MM.1S (cell line): Measurements from ENCODE around the gene PSORS1C1.

Experiments
- EZH2phosphoT487 ChIP-seq: fragments of 300-600 bp; sonication (generic); IDR thresholded peaks from 2 replicates; pipeline ENCODE4 v1.6.1; 2018; ENCODE audit warnings: antibody characterized with exemption, low read length
- TF ChIP-seq, protein P1 (sequence below): fragments of 300-600 bp; sonication (generic); IDR thresholded peaks from 2 replicates; pipeline ENCODE4 v1.5.1; 2016; ENCODE audit warnings: antibody characterized with exemption, low read length, mixed read lengths

GRCh38 chr6:31149827-31150447 is 35.3 kb downstream of the PSORS1C1 start:
- TF ChIP-seq, protein P1, sequence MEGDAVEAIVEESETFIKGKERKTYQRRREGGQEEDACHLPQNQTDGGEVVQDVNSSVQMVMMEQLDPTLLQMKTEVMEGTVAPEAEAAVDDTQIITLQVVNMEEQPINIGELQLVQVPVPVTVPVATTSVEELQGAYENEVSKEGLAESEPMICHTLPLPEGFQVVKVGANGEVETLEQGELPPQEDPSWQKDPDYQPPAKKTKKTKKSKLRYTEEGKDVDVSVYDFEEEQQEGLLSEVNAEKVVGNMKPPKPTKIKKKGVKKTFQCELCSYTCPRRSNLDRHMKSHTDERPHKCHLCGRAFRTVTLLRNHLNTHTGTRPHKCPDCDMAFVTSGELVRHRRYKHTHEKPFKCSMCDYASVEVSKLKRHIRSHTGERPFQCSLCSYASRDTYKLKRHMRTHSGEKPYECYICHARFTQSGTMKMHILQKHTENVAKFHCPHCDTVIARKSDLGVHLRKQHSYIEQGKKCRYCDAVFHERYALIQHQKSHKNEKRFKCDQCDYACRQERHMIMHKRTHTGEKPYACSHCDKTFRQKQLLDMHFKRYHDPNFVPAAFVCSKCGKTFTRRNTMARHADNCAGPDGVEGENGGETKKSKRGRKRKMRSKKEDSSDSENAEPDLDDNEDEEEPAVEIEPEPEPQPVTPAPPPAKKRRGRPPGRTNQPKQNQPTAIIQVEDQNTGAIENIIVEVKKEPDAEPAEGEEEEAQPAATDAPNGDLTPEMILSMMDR = no peak
- no peak for TF ChIP-seq EZH2phosphoT487
